ENCODE data around the gene PTPRG.

GRCh38 chr3:61535826-61536225, 25.5 kb upstream of the PTPRG start:
- TF ChIP-seq, protein P1, sequence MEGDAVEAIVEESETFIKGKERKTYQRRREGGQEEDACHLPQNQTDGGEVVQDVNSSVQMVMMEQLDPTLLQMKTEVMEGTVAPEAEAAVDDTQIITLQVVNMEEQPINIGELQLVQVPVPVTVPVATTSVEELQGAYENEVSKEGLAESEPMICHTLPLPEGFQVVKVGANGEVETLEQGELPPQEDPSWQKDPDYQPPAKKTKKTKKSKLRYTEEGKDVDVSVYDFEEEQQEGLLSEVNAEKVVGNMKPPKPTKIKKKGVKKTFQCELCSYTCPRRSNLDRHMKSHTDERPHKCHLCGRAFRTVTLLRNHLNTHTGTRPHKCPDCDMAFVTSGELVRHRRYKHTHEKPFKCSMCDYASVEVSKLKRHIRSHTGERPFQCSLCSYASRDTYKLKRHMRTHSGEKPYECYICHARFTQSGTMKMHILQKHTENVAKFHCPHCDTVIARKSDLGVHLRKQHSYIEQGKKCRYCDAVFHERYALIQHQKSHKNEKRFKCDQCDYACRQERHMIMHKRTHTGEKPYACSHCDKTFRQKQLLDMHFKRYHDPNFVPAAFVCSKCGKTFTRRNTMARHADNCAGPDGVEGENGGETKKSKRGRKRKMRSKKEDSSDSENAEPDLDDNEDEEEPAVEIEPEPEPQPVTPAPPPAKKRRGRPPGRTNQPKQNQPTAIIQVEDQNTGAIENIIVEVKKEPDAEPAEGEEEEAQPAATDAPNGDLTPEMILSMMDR (IDR thresholded peaks at IDR 0.05; ENCODE audit: low read depth, low read length, poor library complexity, severe bottlenecking): no peak
- no peak for TF ChIP-seq EZH2phosphoT487 (IDR thresholded peaks at IDR 0.05; ENCODE audit: borderline replicate concordance, low read length)

Measured in DOHH2 (cell line).